HEK293 (cell line): ENCODE data around the gene MRPS31.

Source experiments
- CTCF ChIA-PET: fragments of 350-600 bp; formaldehyde crosslinking; extraction: SDS; loops from one replicate; lab custom pipeline; 2021; ENCODE audit warnings: antibody characterized with exemption; lab: Yijun Ruan, JAX
- POLR2A ChIA-PET: fragments of 300-600 bp; formaldehyde crosslinking; extraction: SDS; loops from one replicate; lab custom pipeline; 2020; ENCODE audit warnings: antibody characterized with exemption, inconsistent platforms; lab: Yijun Ruan, JAX
- H3K27ac ChIP-seq: fragments of 200-500 bp; sonication (Bioruptor generic); 2 replicates; pipeline ENCODE4 v1.5.1; 2014; ENCODE audit warnings: low read depth, low read length, control low read depth, inconsistent platforms; ENCODE audit errors: extremely low read depth
- H3K36me3 ChIP-seq, 2 experiments: fragments of 200-500 bp in 1 of 2; sonication (Bioruptor generic) in 1 of 2; 1 replicate in 1 of 2; 2 replicates in 1 of 2; pipeline ENCODE4 v1.5.1; 2014 to 2017; ENCODE audit warnings: inconsistent platforms in 2 of 2, low read length in 2 of 2; ENCODE audit not compliant: control insufficient read depth in 2 of 2, insufficient read depth in 1 of 2
- H3K4me1 ChIP-seq: fragments of 200-500 bp; sonication (Bioruptor generic); 2 replicates; pipeline ENCODE4 v1.5.1; 2014; ENCODE audit warnings: mild to moderate bottlenecking, low read length, inconsistent platforms; ENCODE audit not compliant: control insufficient read depth, insufficient read depth
- H3K4me3 ChIP-seq: 2 replicates; pipeline ENCODE4 v1.5.1; 2011; ENCODE audit warnings: low read depth, mild to moderate bottlenecking, control low read depth, low read length, moderate library complexity
- H3K9me3 ChIP-seq: fragments of 200-500 bp; sonication (Bioruptor generic); 2 replicates; pipeline ENCODE4 v1.5.1; 2014; ENCODE audit warnings: low read depth, low read length, inconsistent platforms; ENCODE audit not compliant: control insufficient read depth, insufficient read depth
- ATF2 ChIP-seq: fragments of 450-650 bp; formaldehyde crosslinking; IDR thresholded peaks from 2 replicates; pipeline ENCODE4 v1.5.1; 2016; ENCODE audit warnings: missing biosample characterization, missing genetic modification characterization, low read depth
- HOXA7 ChIP-seq: sonication (generic); formaldehyde crosslinking; IDR thresholded peaks from 2 replicates; pipeline ENCODE4 v1.8.1; 2022; ENCODE audit warnings: missing genetic modification reagents, borderline replicate concordance
- OVOL3 ChIP-seq: fragments of 450-650 bp; formaldehyde crosslinking; IDR thresholded peaks from 2 replicates; pipeline ENCODE4 v1.5.1; 2016; ENCODE audit warnings: missing biosample characterization, missing genetic modification characterization
- PATZ1 ChIP-seq: fragments of 450-650 bp; formaldehyde crosslinking; IDR thresholded peaks from 2 replicates; pipeline ENCODE4 v1.5.1; 2016; ENCODE audit warnings: missing biosample characterization, missing genetic modification characterization
- RBAK ChIP-seq: fragments of 450-650 bp; formaldehyde crosslinking; IDR thresholded peaks from 2 replicates; pipeline ENCODE4 v1.5.1; 2016; ENCODE audit warnings: missing biosample characterization, missing genetic modification characterization
- SP2 ChIP-seq: fragments of 450-650 bp; formaldehyde crosslinking; IDR thresholded peaks from 2 replicates; pipeline ENCODE4 v1.5.1; 2016; ENCODE audit warnings: missing biosample characterization, missing genetic modification characterization
- ZNF280C ChIP-seq: fragments of 450-650 bp; formaldehyde crosslinking; IDR thresholded peaks from 2 replicates; pipeline ENCODE4 v1.5.1; 2016; ENCODE audit warnings: missing biosample characterization, missing genetic modification characterization
- ZNF514 ChIP-seq: fragments of 450-650 bp; formaldehyde crosslinking; IDR thresholded peaks from 2 replicates; pipeline ENCODE4 v1.5.1; 2016; ENCODE audit warnings: missing biosample characterization, missing genetic modification characterization
- ZNF629 ChIP-seq: fragments of 450-650 bp; formaldehyde crosslinking; IDR thresholded peaks from 2 replicates; pipeline ENCODE4 v1.5.1; 2017; ENCODE audit warnings: missing biosample characterization, missing genetic modification characterization
- ZNF645 ChIP-seq: fragments of 450-650 bp; formaldehyde crosslinking; IDR thresholded peaks from 2 replicates; pipeline ENCODE4; 2016; ENCODE audit warnings: missing biosample characterization, missing genetic modification characterization
- ZNF692 ChIP-seq: fragments of 450-650 bp; formaldehyde crosslinking; IDR thresholded peaks from 2 replicates; pipeline ENCODE4 v1.5.1; 2016; ENCODE audit warnings: missing biosample characterization, missing genetic modification characterization
- ZNF792 ChIP-seq: fragments of 450-650 bp; formaldehyde crosslinking; IDR thresholded peaks from 2 replicates; pipeline ENCODE4 v1.5.1; 2016; ENCODE audit warnings: missing biosample characterization, missing genetic modification characterization

Gene MRPS31

GRCh38 chr13:40772765-40773473, 1.9 kb upstream of the MRPS31 start (continued):
- TF ChIP-seq PATZ1 (tag by site-specific recombination), result no peak
- no peak for TF ChIP-seq ZNF645 (tag by site-specific recombination)
- no peak for TF ChIP-seq RBAK (tag by site-specific recombination)
- no peak for TF ChIP-seq SP2
- no peak for TF ChIP-seq ZNF792 (tag by site-specific recombination)
- no peak for TF ChIP-seq HOXA7
- TF ChIP-seq, all 188 proteins: peak for 0

GRCh38 chr13:40770609-40770933, 419 bp downstream of the MRPS31 start:
- Histone ChIP-seq H3K27ac (peak overlapping the region; percentile 67), H3K9me3 (no peaks in the 10 kb centered on the region), H3K36me3 (peaks cover 0 to 6% of the 10 kb centered on the region in 2 experiments; a peak in 1 of 3 replicates), H3K4me3 (peak overlapping the region; percentile 91), H3K4me1 (no peaks in the 10 kb centered on the region)
- CTCF ChIA-PET, result no interaction called here
- TF ChIP-seq ZNF280C, result no peak
- POLR2A ChIA-PET, result interaction anchor here (0.5 to 0.6 kb wide), 2 partner anchors 455 to 722 kb away, joined by 3 read pairs; no protein-coding TSS in a partner anchor

GRCh38 chr13:40769970-40770369, 1.0 kb downstream of the MRPS31 start:
- Histone ChIP-seq H3K9me3 (no peaks in the 10 kb centered on the region), H3K4me1 (no peaks in the 10 kb centered on the region), H3K27ac (no peak overlapping the region; the same call in 1 of the 2 replicates), H3K4me3 (peak overlapping the region; percentile 91), H3K36me3 (peaks cover 3 to 8% of the 10 kb centered on the region in 2 experiments; a peak in 2 of 3 replicates)
- ChIA-PET CTCF (no interaction called here), POLR2A (interaction anchor here (0.5 kb wide), 1 partner anchor 721 kb away, joined by 3 read pairs; no protein-coding TSS in a partner anchor)
- 0 out of 2 replicates have a peak, but pooled peaks have one; percentile 37 for TF ChIP-seq ZNF629 (tag by site-specific recombination)
- TF ChIP-seq ZNF514 (tag by site-specific recombination), result no peak
- no peak for TF ChIP-seq ZNF692 (tag by site-specific recombination)
- TF ChIP-seq OVOL3 (tag by site-specific recombination), result no peak
- TF ChIP-seq ATF2 (tag by site-specific recombination), result peak; percentile 86
